ENCODE data around the gene LMF1. TPM values are rescaled to one million over a fixed set of nuclear protein-coding genes. Genes with fewer than 3 reads are reported as not detected.

Gene LMF1
- total RNA-seq, 1 experiment from 2014 or later: 13.5 TPM

GRCh38 chr16:852451-853185 lies 118.2 kb downstream of the LMF1 start:
- H3K79me2 ChIP-seq (ENCODE audit: low read length): no peaks in the 10 kb centered on the region
- H4K20me1 ChIP-seq (ENCODE audit: low read length): no peaks in the 10 kb centered on the region
- no peaks in the 10 kb centered on the region for H3K9me3 ChIP-seq (ENCODE audit: low read length)
- ChIA-PET CTCF (no interaction called here), POLR2A (ENCODE audit: unreplicated experiment) (no interaction called here)
- no peak for ATAC-seq
- no peaks in the 10 kb centered on the region for H3K4me1 ChIP-seq (ENCODE audit: insufficient read depth, low read length)
- H3K9me2 ChIP-seq (replicated peaks; ENCODE audit: low read length): no peaks in the 10 kb centered on the region
- no peak overlapping the region for H3K27ac ChIP-seq (ENCODE audit: low read length)
- intact Hi-C loops (cut with micrococcal nuclease): no loop called here
- no peak overlapping the region for H2AFZ ChIP-seq (ENCODE audit: low read length)
- H3K4me2 ChIP-seq (ENCODE audit: low read length): no peak overlapping the region
- no peaks in the 10 kb centered on the region for H3F3A ChIP-seq (ENCODE audit: low read length, unreplicated experiment)
- BruUV-seq (replicated peaks): no TSS peak
- DNase-seq: no peak
- H3K27me3 ChIP-seq (ENCODE audit: low read length): no peaks in the 10 kb centered on the region
- no peaks in the 10 kb centered on the region for H3K36me3 ChIP-seq (ENCODE audit: low read depth, low read length)
- H3K9ac ChIP-seq (ENCODE audit: low read length): no peak overlapping the region
- H3K4me3 ChIP-seq (ENCODE audit: low read length): no peak overlapping the region
- TF ChIP-seq CTCF (conservative IDR thresholded peaks at IDR 0.05; ENCODE audit: low read depth, low read length) (no peak), EZH2phosphoT487 (IDR thresholded peaks at IDR 0.05; ENCODE audit: borderline replicate concordance, low read length) (no peak), EZH2 (IDR thresholded peaks at IDR 0.05; ENCODE audit: low read length, unreplicated experiment) (no peak)

GRCh38 chr16:851871-852270 lies 118.9 kb downstream of the LMF1 start:
- H3K9me2 ChIP-seq (replicated peaks; ENCODE audit: low read length): no peaks in the 10 kb centered on the region

GRCh38 chr16:851209-851810 lies 119.5 kb downstream of the LMF1 start:
- H4K20me1 ChIP-seq (ENCODE audit: low read length): no peaks in the 10 kb centered on the region
- H3K9me2 ChIP-seq (replicated peaks; ENCODE audit: low read length): no peaks in the 10 kb centered on the region
- H3K36me3 ChIP-seq (ENCODE audit: low read depth, low read length): no peaks in the 10 kb centered on the region
- TF ChIP-seq EZH2phosphoT487 (IDR thresholded peaks at IDR 0.05; ENCODE audit: borderline replicate concordance, low read length): no peak
- TF ChIP-seq CTCF (conservative IDR thresholded peaks at IDR 0.05; ENCODE audit: low read depth, low read length): no peak
- TF ChIP-seq EZH2 (IDR thresholded peaks at IDR 0.05; ENCODE audit: low read length, unreplicated experiment): no peak
- no peaks in the 10 kb centered on the region for H3K4me1 ChIP-seq (ENCODE audit: insufficient read depth, low read length)
- H3K9ac ChIP-seq (ENCODE audit: low read length): no peak overlapping the region
- H2AFZ ChIP-seq (ENCODE audit: low read length): no peak overlapping the region
- no peak overlapping the region for H3K4me2 ChIP-seq (ENCODE audit: low read length)
- POLR2A ChIA-PET (ENCODE audit: unreplicated experiment): no interaction called here
- no peak overlapping the region for H3K27ac ChIP-seq (ENCODE audit: low read length)
- no peak for DNase-seq
- no peaks in the 10 kb centered on the region for H3K27me3 ChIP-seq (ENCODE audit: low read length)
- no TSS peak for BruUV-seq (replicated peaks)
- no peaks in the 10 kb centered on the region for H3K9me3 ChIP-seq (ENCODE audit: low read length)
- intact Hi-C loops (cut with micrococcal nuclease): no loop called here
- CTCF ChIA-PET: no interaction called here
- no peak for ATAC-seq
- no peaks in the 10 kb centered on the region for H3F3A ChIP-seq (ENCODE audit: low read length, unreplicated experiment)
- no peak overlapping the region for H3K4me3 ChIP-seq (ENCODE audit: low read length)
- no peaks in the 10 kb centered on the region for H3K79me2 ChIP-seq (ENCODE audit: low read length)

More at GRCh38 chr16:851871-852270, 118.9 kb downstream of the LMF1 start:
- H4K20me1 ChIP-seq (ENCODE audit: low read length): no peaks in the 10 kb centered on the region
- DNase-seq: no peak
- no peaks in the 10 kb centered on the region for H3K36me3 ChIP-seq (ENCODE audit: low read depth, low read length)
- H3K4me2 ChIP-seq (ENCODE audit: low read length): no peak overlapping the region
- ChIA-PET CTCF (no interaction called here), POLR2A (ENCODE audit: unreplicated experiment) (no interaction called here)
- H3K9ac ChIP-seq (ENCODE audit: low read length): no peak overlapping the region
- no peak for TF ChIP-seq EZH2 (IDR thresholded peaks at IDR 0.05; ENCODE audit: low read length, unreplicated experiment)
- no peaks in the 10 kb centered on the region for H3K4me1 ChIP-seq (ENCODE audit: insufficient read depth, low read length)
- intact Hi-C loops (cut with micrococcal nuclease): no loop called here
- H2AFZ ChIP-seq (ENCODE audit: low read length): no peak overlapping the region
- H3K79me2 ChIP-seq (ENCODE audit: low read length): no peaks in the 10 kb centered on the region
- no peaks in the 10 kb centered on the region for H3K27me3 ChIP-seq (ENCODE audit: low read length)
- no peak for ATAC-seq
- no peaks in the 10 kb centered on the region for H3K9me3 ChIP-seq (ENCODE audit: low read length)
- H3K4me3 ChIP-seq (ENCODE audit: low read length): no peak overlapping the region
- H3F3A ChIP-seq (ENCODE audit: low read length, unreplicated experiment): no peaks in the 10 kb centered on the region
- H3K27ac ChIP-seq (ENCODE audit: low read length): no peak overlapping the region
- BruUV-seq (replicated peaks): no TSS peak
